Right hindlimb (tissue), 1 donor: ENCODE data around the gene ZSCAN25.
A peak's percentile ranks its signal among the peaks of the same experiment; 100 is the strongest.
"Not testable (repeated sequence)": the region's sequence is repeated elsewhere in the genome, so short reads cannot be mapped to it uniquely, and the experiment has no call there.

Source experiments
- DNase-seq: peaks from one replicate; pipeline ENCODE4 v3.0.0-alpha.2; 2018

ZSCAN25 gene

GRCh38 chr7:99618726-99619125, 2.0 kb downstream of the ZSCAN25 start:
- no peak for DNase-seq

DNA sequence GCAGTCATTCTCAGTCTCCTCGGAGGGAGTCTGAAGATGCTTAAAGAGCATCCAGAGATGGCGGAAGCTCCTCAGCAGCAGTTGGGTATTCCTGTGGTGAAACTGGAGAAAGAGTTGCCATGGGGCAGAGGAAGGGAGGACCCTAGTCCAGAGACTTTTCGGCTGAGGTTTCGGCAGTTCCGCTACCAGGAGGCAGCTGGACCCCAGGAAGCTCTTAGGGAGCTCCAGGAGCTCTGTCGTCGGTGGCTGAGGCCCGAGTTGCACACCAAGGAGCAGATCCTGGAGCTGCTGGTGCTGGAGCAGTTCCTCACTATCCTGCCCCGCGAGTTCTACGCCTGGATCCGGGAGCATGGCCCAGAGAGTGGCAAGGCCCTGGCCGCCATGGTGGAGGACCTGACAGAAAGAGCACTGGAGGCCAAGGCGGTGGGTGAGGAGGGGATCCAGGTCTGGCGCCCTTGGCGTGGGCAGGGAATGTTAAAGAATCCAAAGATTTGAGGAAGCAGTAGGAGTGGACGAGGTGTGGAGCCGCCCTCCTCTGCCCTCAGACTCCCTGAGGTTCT, 2.9 kb downstream of the ZSCAN25 start:
- no peak for DNase-seq

DNA sequence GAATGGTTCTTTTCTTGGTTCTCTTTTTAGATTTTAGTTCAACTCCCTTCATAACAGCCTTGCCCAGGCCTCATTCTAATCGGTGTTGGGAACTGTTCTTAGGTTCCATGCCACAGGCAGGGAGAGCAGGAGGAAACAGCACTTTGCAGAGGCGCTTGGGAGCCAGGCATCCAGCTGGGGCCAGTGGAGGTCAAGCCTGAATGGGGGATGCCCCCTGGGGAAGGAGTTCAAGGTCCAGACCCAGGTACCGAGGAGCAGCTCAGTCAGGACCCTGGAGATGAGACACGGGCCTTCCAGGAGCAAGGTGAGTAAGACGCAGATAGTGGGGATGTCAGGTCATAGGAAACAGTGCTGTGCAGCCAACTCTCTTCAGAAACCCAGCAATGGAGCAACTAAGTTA, 4.5 kb downstream of the ZSCAN25 start:
- DNase-seq: no peak

DNA sequence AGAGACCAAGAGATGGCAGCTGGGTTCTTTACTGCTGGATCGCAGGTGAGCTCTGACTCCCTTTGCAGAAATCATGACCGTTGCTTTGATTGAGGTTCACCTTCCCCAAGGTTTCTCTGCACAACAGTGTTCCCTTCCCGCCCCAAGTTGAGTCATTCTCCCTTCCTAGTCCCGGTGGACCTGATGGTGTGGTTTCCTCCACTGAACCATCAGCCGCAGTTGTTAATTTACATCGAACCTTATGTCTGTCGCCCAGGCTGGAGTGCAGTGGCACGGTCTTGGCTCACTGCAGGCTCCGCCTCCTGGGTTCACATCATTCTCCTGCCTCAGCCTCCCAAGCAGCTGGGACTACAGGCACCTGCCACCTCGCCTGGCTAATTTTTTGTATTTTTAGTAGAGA, 5.8 kb downstream of the ZSCAN25 start:
- DNase-seq: no peak

GRCh38 chr7:99623091-99623693, 6.4 kb downstream of the ZSCAN25 start:
- no peak for DNase-seq

GRCh38 chr7:99623702-99624447, 7.1 kb downstream of the ZSCAN25 start:
- DNase-seq: no peak

- no peak for DNase-seq
Measured at GRCh38 chr7:99624484-99624883, 7.7 kb downstream of the ZSCAN25 start.

DNA sequence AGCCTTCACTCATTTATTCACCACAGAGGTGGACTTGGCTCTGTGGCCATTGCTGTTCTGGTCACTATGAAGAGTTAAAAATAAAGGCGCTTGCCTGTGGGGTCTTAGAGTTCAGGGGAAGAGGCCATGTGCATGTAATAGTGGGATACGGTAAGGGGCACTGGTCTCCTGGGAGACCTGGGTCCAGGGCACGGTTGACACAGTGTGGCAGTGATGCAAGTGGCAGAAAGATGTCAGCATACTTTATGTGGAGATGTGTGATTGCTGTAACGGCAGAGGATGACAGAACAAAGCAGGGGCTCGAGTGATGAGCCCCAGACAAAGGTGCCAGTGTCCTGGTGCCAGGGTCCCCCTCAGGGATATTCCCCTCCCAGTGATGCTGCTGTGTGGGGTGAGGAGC, 8.6 kb downstream of the ZSCAN25 start:
- no peak for DNase-seq

DNA sequence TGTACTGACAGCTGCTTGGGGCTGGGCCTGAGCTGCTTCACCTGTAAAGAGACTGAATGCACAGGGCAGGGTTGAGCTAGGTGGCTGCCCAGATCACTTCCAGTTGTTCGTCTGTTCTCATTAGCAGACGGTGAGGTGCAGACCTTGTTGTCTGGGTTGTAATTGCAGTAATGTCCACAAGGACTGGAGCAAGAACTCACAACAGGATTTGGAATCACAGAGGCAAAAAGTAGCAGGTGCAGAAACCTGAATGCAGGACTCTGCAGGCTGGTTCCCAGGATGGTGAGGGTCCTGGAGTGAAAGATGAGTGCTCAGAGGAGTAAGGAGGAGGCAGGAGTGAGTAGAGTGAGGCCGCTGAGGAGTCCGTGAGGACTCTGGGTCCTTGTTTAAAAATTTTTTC, 9.2 kb downstream of the ZSCAN25 start:
- DNase-seq: no peak

- no peak for DNase-seq
Measured at GRCh38 chr7:99626661-99627060, 9.9 kb downstream of the ZSCAN25 start.

- DNase-seq: no peak
Measured at GRCh38 chr7:99627513-99627912, 10.8 kb downstream of the ZSCAN25 start.

- DNase-seq: no peak
Measured at GRCh38 chr7:99628471-99629465, 12.0 kb downstream of the ZSCAN25 start.

DNA sequence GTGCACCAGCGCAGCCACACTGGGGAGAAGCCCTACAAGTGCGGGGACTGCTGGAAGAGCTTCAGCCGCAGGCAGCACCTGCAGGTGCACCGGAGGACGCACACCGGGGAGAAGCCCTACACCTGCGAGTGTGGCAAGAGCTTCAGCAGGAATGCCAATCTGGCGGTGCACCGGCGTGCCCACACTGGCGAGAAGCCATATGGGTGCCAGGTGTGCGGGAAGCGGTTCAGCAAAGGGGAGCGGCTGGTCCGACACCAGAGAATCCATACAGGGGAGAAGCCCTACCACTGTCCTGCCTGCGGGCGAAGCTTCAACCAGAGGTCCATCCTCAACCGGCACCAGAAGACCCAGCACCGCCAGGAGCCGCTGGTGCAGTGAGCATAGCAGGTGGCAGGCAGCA, 12.9 kb downstream of the ZSCAN25 start:
- DNase-seq: no peak

- DNase-seq: peak; percentile 30
Measured at GRCh38 chr7:99631295-99632109, 14.8 kb downstream of the ZSCAN25 start.

- not testable (repeated sequence) for DNase-seq
Measured at GRCh38 chr7:99637414-99637813, 20.7 kb downstream of the ZSCAN25 start.

- no peak for DNase-seq
Measured at GRCh38 chr7:99638731-99639130, 22.0 kb downstream of the ZSCAN25 start.

DNA sequence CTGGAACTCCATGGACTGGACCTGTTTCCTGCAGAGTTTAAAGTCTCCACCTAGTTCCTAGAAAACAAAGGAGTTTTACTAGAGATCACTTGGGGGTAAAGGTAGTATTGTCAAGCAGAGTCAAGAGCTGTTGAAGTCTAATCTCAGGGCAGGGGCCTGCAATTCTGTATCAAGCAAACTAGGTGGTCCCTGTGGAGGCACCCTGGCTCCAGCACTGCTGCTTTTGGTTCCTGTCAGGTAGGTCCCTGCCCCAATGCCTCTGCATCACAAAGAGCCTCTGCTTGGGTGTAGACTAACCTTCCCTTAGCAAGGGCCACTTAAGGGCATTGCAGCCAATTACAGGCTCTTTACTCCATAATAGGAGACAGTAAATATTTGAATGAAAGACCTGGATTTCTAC, 22.5 kb downstream of the ZSCAN25 start:
- DNase-seq: no peak

- no peak for DNase-seq
Measured at GRCh38 chr7:99642027-99642426, 25.3 kb downstream of the ZSCAN25 start.

GRCh38 chr7:99643464-99643863, 26.7 kb downstream of the ZSCAN25 start:
- DNase-seq: no peak

DNA sequence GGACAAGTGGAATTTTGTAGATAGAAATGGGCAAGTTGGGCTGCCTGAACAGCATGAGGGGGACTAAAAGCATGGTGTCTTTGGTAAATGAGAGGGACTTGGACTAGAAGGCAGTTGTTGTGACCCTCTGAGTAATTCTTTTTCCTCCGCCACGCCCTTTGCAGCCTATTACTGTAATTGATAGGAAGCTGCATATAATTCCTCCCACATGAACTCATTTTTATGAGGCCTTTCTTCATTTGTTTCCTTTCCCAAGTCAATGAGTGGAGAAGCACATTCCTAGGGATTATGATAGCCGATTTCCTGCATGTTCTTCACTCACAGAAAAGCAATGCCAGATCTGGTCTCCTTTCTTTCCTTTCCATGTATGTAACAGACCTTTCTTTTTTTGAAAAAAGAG, 27.7 kb downstream of the ZSCAN25 start:
- no peak for DNase-seq

DNA sequence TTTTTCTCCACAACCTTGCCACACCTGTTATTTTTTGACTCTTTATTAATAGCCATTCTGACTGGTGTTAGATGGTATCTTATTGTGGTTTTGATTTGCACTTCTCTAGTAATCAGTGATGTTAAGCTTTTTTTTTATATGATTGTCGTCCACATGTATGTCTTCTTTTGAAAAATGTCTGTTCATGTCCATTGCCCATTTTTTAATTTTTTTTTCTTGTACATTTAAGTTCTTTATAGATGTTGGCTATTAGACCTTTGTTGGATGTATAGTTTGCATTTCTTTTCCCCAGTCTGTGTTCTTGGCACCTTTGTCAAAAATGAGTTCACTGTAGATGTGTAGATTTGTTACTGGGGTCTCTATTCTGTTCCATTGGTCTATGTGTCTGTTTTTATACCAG, 28.8 kb downstream of the ZSCAN25 start:
- DNase-seq: no peak

DNA sequence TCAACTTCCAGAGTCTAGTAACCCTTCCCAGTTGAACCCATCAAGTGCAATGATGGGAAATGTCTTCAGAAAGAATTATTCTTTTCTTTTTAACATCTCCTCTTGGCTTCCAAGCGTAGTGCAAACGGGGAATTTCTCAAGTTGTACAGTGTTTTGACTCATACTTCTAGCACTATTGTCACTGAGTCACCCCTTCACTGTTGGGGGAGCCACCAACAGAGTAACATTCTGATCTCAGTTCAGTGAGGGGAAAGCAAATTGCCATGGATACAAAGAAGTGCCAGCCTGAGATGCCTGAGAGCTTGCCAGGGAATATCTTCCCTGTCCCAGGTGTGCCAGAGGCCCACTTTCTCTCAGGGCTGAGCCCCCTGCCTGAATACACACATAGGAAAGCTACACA, 32.1 kb downstream of the ZSCAN25 start:
- DNase-seq: no peak
